SK-N-SH treated with all-trans-retinoic acid at 6 μM for 48 hours (cell line): ENCODE measurements around the gene MYO18A.

Source experiments
- ARNTL ChIP-seq: fragments of 450-650 bp; formaldehyde crosslinking; IDR thresholded peaks from 2 replicates; pipeline ENCODE4 v1.5.0; 2020; ENCODE audit warnings: low read depth, mild to moderate bottlenecking, moderate library complexity, borderline replicate concordance
- BACH2 ChIP-seq: fragments of 250-450 bp; sonication (Bioruptor Pico); IDR thresholded peaks from 2 replicates; pipeline ENCODE4 v1.9.0; 2021; ENCODE audit warnings: mild to moderate bottlenecking, borderline replicate concordance
- CREB5 ChIP-seq: fragments of 250-450 bp; sonication (Bioruptor Pico); IDR thresholded peaks from 2 replicates; pipeline ENCODE4 v1.5.1; 2020; ENCODE audit warnings: low read depth, mild to moderate bottlenecking, moderate library complexity
- PATZ1 ChIP-seq: fragments of 250-450 bp; sonication (Bioruptor Pico); IDR thresholded peaks from 2 replicates; pipeline ENCODE4 v1.8.0; 2020; ENCODE audit warnings: mild to moderate bottlenecking, moderate library complexity, borderline replicate concordance
- TCF4 ChIP-seq: fragments of 250-450 bp; sonication (Bioruptor Pico); IDR thresholded peaks from 2 replicates; pipeline ENCODE4 v1.8.0; 2021; ENCODE audit warnings: mild to moderate bottlenecking, moderate library complexity, borderline replicate concordance
- TOX ChIP-seq: fragments of 250-450 bp; sonication (Bioruptor Pico); IDR thresholded peaks from 2 replicates; pipeline ENCODE4 v1.8.0; 2021; ENCODE audit warnings: mild to moderate bottlenecking, moderate library complexity, borderline replicate concordance
- ZFP30 ChIP-seq: fragments of 450-650 bp; formaldehyde crosslinking; IDR thresholded peaks from 2 replicates; pipeline ENCODE4 v1.5.0; 2022; ENCODE audit warnings: mild to moderate bottlenecking, moderate library complexity
- ZNF8 ChIP-seq: fragments of 450-650 bp; formaldehyde crosslinking; IDR thresholded peaks from 2 replicates; pipeline ENCODE4 v1.5.0; 2020; ENCODE audit warnings: mild to moderate bottlenecking, moderate library complexity
- TF ChIP-seq, protein P1 (sequence below): fragments of 250-450 bp; sonication (Bioruptor Pico); IDR thresholded peaks from 2 replicates; pipeline ENCODE4 v1.5.1; 2021; ENCODE audit warnings: mild to moderate bottlenecking, moderate library complexity
- TF ChIP-seq, protein P2 (sequence below): fragments of 250-450 bp; sonication (Bioruptor Pico); IDR thresholded peaks from 2 replicates; pipeline ENCODE4 v1.5.0; 2020; ENCODE audit warnings: mild to moderate bottlenecking, moderate library complexity

DNA sequence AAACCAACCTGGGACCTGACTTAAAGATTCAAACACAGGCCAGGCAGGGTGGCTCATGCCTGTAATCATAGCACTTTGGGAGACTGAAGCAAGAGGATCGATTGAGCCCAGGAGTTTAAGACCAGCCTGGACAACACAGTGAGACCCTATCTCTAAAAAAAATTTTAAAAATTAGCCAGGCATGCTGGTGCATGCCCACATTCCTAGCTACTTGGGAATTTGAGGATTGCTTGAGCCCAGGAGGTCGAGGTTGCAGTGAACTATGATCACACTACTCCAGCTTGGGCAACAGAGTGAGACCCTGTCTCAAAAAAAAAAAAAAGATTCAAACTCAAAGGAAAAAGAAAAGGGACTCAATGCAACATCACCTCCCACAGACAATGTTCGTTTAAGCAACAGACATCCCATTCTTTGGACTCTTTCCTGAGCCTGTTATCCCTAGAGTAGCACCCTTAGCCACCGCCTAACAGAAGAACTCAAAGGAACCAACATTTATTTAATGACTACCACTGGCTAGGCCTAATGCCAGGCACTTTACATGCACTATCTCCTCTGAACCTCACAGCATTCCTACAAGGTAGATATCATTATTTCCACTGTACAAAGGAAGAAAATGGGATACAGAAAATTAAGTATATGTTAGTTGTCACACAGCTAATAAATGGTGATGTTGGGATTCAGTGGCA is 12.7 kb downstream of the MYO18A start:
- TF ChIP-seq CREB5 (no peak), TOX (no peak), PATZ1 (no peak), BACH2 (CRISPR knock-in tag) (no peak), ARNTL (CRISPR knock-in tag) (no peak), ZNF8 (no peak), ZFP30 (no peak), TCF4 (CRISPR knock-in tag) (no peak)
- TF ChIP-seq, protein P1, sequence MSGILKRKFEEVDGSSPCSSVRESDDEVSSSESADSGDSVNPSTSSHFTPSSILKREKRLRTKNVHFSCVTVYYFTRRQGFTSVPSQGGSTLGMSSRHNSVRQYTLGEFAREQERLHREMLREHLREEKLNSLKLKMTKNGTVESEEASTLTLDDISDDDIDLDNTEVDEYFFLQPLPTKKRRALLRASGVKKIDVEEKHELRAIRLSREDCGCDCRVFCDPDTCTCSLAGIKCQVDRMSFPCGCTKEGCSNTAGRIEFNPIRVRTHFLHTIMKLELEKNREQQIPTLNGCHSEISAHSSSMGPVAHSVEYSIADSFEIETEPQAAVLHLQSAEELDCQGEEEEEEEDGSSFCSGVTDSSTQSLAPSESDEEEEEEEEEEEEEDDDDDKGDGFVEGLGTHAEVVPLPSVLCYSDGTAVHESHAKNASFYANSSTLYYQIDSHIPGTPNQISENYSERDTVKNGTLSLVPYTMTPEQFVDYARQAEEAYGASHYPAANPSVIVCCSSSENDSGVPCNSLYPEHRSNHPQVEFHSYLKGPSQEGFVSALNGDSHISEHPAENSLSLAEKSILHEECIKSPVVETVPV (CRISPR knock-in tag): no peak
- TF ChIP-seq, protein P2, sequence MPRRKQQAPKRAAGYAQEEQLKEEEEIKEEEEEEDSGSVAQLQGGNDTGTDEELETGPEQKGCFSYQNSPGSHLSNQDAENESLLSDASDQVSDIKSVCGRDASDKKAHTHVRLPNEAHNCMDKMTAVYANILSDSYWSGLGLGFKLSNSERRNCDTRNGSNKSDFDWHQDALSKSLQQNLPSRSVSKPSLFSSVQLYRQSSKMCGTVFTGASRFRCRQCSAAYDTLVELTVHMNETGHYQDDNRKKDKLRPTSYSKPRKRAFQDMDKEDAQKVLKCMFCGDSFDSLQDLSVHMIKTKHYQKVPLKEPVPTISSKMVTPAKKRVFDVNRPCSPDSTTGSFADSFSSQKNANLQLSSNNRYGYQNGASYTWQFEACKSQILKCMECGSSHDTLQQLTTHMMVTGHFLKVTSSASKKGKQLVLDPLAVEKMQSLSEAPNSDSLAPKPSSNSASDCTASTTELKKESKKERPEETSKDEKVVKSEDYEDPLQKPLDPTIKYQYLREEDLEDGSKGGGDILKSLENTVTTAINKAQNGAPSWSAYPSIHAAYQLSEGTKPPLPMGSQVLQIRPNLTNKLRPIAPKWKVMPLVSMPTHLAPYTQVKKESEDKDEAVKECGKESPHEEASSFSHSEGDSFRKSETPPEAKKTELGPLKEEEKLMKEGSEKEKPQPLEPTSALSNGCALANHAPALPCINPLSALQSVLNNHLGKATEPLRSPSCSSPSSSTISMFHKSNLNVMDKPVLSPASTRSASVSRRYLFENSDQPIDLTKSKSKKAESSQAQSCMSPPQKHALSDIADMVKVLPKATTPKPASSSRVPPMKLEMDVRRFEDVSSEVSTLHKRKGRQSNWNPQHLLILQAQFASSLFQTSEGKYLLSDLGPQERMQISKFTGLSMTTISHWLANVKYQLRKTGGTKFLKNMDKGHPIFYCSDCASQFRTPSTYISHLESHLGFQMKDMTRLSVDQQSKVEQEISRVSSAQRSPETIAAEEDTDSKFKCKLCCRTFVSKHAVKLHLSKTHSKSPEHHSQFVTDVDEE (CRISPR knock-in tag): no peak
